HepG2 (cell line): ENCODE measurements around the gene ORC4.

Source experiments
- KDM5A ChIP-seq: fragments of 200-600 bp; sonication (generic); IDR thresholded peaks from 2 replicates; pipeline ENCODE4 v1.7.0; 2018; ENCODE audit warnings: antibody characterized with exemption, mild to moderate bottlenecking, low read length, borderline replicate concordance
- NR3C1 ChIP-seq: sonication (generic); formaldehyde crosslinking; IDR thresholded peaks from 2 replicates; pipeline ENCODE4 v1.4.0; 2020; ENCODE audit warnings: missing genetic modification reagents
- RAD21 ChIP-seq: fragments of 450-650 bp; formaldehyde crosslinking; IDR thresholded peaks from 2 replicates; pipeline ENCODE4 v1.5.0; 2020; ENCODE audit warnings: mild to moderate bottlenecking
- SIX4 ChIP-seq: sonication (generic); formaldehyde crosslinking; IDR thresholded peaks from 2 replicates; pipeline ENCODE4 v1.4.0; 2020; ENCODE audit warnings: missing genetic modification reagents
- ZBTB8A ChIP-seq: sonication (generic); formaldehyde crosslinking; IDR thresholded peaks from 2 replicates; pipeline ENCODE4 v1.4.0; 2020; ENCODE audit warnings: mild to moderate bottlenecking, low read depth, missing genetic modification reagents, borderline replicate concordance
- ZFP37 ChIP-seq: sonication (generic); formaldehyde crosslinking; IDR thresholded peaks from 2 replicates; pipeline ENCODE4 v1.4.0; 2020; ENCODE audit warnings: missing genetic modification reagents, borderline replicate concordance
- ZSCAN30 ChIP-seq: sonication (generic); formaldehyde crosslinking; IDR thresholded peaks from 2 replicates; pipeline ENCODE4 v1.5.0; 2020; ENCODE audit warnings: mild to moderate bottlenecking, missing genetic modification reagents
- TF ChIP-seq, protein P1 (sequence below): sonication (generic); formaldehyde crosslinking; IDR thresholded peaks from 2 replicates; pipeline ENCODE4 v1.5.0; 2020; ENCODE audit warnings: mild to moderate bottlenecking, missing genetic modification reagents, moderate library complexity
- TF ChIP-seq, protein P2 (sequence below): sonication (generic); formaldehyde crosslinking; IDR thresholded peaks from 2 replicates; pipeline ENCODE4 v1.4.0; 2020; ENCODE audit warnings: low read depth, missing genetic modification reagents
- TF ChIP-seq, protein P3 (sequence below): sonication (generic); formaldehyde crosslinking; IDR thresholded peaks from 2 replicates; pipeline ENCODE4 v1.8.0; 2022; ENCODE audit warnings: low read depth, missing genetic modification reagents
- TF ChIP-seq, protein P4 (sequence below): sonication (generic); formaldehyde crosslinking; IDR thresholded peaks from 2 replicates; pipeline ENCODE4 v1.5.1; 2020; ENCODE audit warnings: missing genetic modification reagents, mild to moderate bottlenecking, borderline replicate concordance

DNA sequence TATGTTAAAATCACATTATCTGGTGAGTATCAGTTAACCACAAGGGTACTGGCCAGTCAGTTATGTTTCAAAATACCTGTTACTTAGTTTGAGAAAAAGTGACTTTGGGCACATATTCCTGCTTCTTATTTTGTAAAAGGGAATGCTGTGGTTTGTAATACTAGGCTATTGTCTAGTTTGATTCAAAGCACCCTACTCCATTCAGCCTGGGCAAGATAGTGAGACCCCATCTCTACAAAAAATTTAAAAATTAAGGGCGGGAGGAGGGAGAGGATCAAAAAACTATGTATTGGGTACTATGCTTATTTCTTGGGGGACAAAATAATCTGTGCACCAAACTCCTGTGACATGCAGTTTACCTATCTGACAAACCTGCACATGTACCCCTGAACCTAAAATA lies 19.2 kb upstream of the ORC4 start:
- TF ChIP-seq, protein P1, sequence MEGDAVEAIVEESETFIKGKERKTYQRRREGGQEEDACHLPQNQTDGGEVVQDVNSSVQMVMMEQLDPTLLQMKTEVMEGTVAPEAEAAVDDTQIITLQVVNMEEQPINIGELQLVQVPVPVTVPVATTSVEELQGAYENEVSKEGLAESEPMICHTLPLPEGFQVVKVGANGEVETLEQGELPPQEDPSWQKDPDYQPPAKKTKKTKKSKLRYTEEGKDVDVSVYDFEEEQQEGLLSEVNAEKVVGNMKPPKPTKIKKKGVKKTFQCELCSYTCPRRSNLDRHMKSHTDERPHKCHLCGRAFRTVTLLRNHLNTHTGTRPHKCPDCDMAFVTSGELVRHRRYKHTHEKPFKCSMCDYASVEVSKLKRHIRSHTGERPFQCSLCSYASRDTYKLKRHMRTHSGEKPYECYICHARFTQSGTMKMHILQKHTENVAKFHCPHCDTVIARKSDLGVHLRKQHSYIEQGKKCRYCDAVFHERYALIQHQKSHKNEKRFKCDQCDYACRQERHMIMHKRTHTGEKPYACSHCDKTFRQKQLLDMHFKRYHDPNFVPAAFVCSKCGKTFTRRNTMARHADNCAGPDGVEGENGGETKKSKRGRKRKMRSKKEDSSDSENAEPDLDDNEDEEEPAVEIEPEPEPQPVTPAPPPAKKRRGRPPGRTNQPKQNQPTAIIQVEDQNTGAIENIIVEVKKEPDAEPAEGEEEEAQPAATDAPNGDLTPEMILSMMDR (CRISPR knock-in tag): no peak
- TF ChIP-seq KDM5A (no peak), ZBTB8A (CRISPR knock-in tag) (no peak), SIX4 (no peak), NR3C1 (CRISPR knock-in tag) (no peak), ZSCAN30 (CRISPR knock-in tag) (no peak), ZFP37 (CRISPR knock-in tag) (no peak), RAD21 (no peak)
- TF ChIP-seq, protein P2, sequence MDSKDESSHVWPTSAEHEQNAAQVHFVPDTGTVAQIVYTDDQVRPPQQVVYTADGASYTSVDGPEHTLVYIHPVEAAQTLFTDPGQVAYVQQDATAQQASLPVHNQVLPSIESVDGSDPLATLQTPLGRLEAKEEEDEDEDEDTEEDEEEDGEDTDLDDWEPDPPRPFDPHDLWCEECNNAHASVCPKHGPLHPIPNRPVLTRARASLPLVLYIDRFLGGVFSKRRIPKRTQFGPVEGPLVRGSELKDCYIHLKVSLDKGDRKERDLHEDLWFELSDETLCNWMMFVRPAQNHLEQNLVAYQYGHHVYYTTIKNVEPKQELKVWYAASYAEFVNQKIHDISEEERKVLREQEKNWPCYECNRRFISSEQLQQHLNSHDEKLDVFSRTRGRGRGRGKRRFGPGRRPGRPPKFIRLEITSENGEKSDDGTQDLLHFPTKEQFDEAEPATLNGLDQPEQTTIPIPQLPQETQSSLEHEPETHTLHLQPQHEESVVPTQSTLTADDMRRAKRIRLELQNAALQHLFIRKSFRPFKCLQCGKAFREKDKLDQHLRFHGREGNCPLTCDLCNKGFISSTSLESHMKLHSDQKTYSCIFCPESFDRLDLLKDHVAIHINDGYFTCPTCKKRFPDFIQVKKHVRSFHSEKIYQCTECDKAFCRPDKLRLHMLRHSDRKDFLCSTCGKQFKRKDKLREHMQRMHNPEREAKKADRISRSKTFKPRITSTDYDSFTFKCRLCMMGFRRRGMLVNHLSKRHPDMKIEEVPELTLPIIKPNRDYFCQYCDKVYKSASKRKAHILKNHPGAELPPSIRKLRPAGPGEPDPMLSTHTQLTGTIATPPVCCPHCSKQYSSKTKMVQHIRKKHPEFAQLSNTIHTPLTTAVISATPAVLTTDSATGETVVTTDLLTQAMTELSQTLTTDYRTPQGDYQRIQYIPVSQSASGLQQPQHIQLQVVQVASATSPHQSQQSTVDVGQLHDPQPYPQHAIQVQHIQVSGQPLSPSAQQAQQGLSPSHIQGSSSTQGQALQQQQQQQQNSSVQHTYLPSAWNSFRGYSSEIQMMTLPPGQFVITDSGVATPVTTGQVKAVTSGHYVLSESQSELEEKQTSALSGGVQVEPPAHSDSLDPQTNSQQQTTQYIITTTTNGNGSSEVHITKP (CRISPR knock-in tag): no peak
- TF ChIP-seq, protein P3, sequence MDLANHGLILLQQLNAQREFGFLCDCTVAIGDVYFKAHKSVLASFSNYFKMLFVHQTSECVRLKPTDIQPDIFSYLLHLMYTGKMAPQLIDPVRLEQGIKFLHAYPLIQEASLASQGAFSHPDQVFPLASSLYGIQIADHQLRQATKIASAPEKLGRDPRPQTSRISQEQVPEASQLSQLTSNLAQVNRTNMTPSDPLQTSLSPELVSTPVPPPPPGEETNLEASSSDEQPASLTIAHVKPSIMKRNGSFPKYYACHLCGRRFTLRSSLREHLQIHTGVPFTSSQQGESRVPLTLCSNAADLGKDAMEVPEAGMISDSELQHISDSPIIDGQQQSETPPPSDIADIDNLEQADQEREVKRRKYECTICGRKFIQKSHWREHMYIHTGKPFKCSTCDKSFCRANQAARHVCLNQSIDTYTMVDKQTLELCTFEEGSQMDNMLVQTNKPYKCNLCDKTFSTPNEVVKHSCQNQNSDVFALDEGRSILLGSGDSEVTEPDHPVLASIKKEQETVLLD: no peak
- TF ChIP-seq, protein P4, sequence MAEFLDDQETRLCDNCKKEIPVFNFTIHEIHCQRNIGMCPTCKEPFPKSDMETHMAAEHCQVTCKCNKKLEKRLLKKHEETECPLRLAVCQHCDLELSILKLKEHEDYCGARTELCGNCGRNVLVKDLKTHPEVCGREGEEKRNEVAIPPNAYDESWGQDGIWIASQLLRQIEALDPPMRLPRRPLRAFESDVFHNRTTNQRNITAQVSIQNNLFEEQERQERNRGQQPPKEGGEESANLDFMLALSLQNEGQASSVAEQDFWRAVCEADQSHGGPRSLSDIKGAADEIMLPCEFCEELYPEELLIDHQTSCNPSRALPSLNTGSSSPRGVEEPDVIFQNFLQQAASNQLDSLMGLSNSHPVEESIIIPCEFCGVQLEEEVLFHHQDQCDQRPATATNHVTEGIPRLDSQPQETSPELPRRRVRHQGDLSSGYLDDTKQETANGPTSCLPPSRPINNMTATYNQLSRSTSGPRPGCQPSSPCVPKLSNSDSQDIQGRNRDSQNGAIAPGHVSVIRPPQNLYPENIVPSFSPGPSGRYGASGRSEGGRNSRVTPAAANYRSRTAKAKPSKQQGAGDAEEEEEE (CRISPR knock-in tag): no peak
